ENCODE measurements around the gene PSMD2. TPM values are rescaled to one million over a fixed set of nuclear protein-coding genes. Genes with fewer than 3 reads are reported as not detected.

Gene PSMD2
- total RNA-seq, 1 experiment from 2014 or later = 536 TPM

- H3K27me3 ChIP-seq (ENCODE audit: control insufficient read depth, insufficient read depth, low read length) = no peaks in the 10 kb centered on the region
- no peaks in the 10 kb centered on the region; the same call in 1 of the 2 replicates for H3K36me3 ChIP-seq (ENCODE audit: control insufficient read depth, insufficient read depth, low read length)
- H3K27ac ChIP-seq (ENCODE audit: low read length) = no peak overlapping the region
- no peaks in the 10 kb centered on the region for H3K9me3 ChIP-seq (ENCODE audit: control insufficient read depth, insufficient read depth, low read depth, low read length)
- TF ChIP-seq REST (IDR thresholded peaks at IDR 0.05; ENCODE audit: insufficient read depth in 1 of 2, low read depth in 2 of 2, low read length in 1 of 2) (no peak), TCF7L2 (IDR thresholded peaks at IDR 0.05; ENCODE audit: low read depth, low read length) (no peak), SIN3A (IDR thresholded peaks at IDR 0.05; ENCODE audit: borderline replicate concordance, insufficient read depth, low read depth, low read length) (no peak), CTCF (IDR thresholded peaks at IDR 0.05) (no peak), POLR2AphosphoS5 (IDR thresholded peaks at IDR 0.05; ENCODE audit: low read depth, low read length) (no peak)
- ChIA-PET POLR2A (no interaction called here), CTCF (no interaction called here)
- BruUV-seq (replicated peaks) = no TSS peak
- peaks cover 6% of the 10 kb centered on the region for H3K4me1 ChIP-seq (ENCODE audit: control insufficient read depth, insufficient read depth, low read length)
- intact Hi-C loops (cut with micrococcal nuclease; ENCODE audit: unreplicated experiment) (no loop called here), in situ Hi-C loops (cut with HindIII; ENCODE audit: low pct_unique_long_range_greater_than_20kb, low sequenced_read_pairs) (no loop called here)
- ATAC-seq (no peak), DNase-seq (ENCODE audit: low read depth, low spot score) (no peak)
- no peak overlapping the region for H3K4me3 ChIP-seq (ENCODE audit: low read depth in 2 of 2, low read length in 2 of 2)
These were observed 59.2 kb downstream of the PSMD2 start for GRCh38 chr3:184358124-184358767.

Other genes with a start within 250 kb of the PSMD2 start
- not detected for gene HTR3C, start 246.2 kb upstream of the PSMD2 start, total RNA-seq (2021; ENCODE audit: unreplicated experiment)
- gene HTR3E, start 202.2 kb upstream of the PSMD2 start, total RNA-seq (2021; ENCODE audit: unreplicated experiment) = not detected
- 60.2 TPM for gene EIF2B5, start 163.9 kb upstream of the PSMD2 start, total RNA-seq (2021; ENCODE audit: unreplicated experiment)
- 97.2 TPM for gene DVL3, start 143.9 kb upstream of the PSMD2 start, total RNA-seq (2021; ENCODE audit: unreplicated experiment)
- gene AP2M1, start 124.4 kb upstream of the PSMD2 start, total RNA-seq (2021; ENCODE audit: unreplicated experiment) = 335 TPM
- 101 TPM for gene ABCF3, start 113.0 kb upstream of the PSMD2 start, total RNA-seq (2021; ENCODE audit: unreplicated experiment)
- gene VWA5B2, start 69.7 kb upstream of the PSMD2 start, total RNA-seq (2021; ENCODE audit: unreplicated experiment) = 0.28 TPM
- 72.7 TPM for gene ALG3, start 50.3 kb upstream of the PSMD2 start, total RNA-seq (2021; ENCODE audit: unreplicated experiment)
- gene EEF1AKMT4, start 49.6 kb upstream of the PSMD2 start, total RNA-seq (2021; ENCODE audit: unreplicated experiment) = 10.7 TPM
- gene CAMK2N2, start 37.7 kb upstream of the PSMD2 start, total RNA-seq (2021; ENCODE audit: unreplicated experiment) = 5.7 TPM
- not detected for gene ECE2, start 23.2 kb upstream of the PSMD2 start, total RNA-seq (2021; ENCODE audit: unreplicated experiment)
- gene EIF4G1, start 15.4 kb downstream of the PSMD2 start, total RNA-seq (2021; ENCODE audit: unreplicated experiment) = 798 TPM
- gene FAM131A, start 38.4 kb downstream of the PSMD2 start, total RNA-seq (2021; ENCODE audit: unreplicated experiment) = 30.1 TPM
- 22.5 TPM for gene CLCN2, start 62.4 kb downstream of the PSMD2 start, total RNA-seq (2021; ENCODE audit: unreplicated experiment)
- gene POLR2H, start 62.5 kb downstream of the PSMD2 start, total RNA-seq (2021; ENCODE audit: unreplicated experiment) = 156 TPM
- not detected for gene THPO, start 79.0 kb downstream of the PSMD2 start, total RNA-seq (2021; ENCODE audit: unreplicated experiment)
- gene CHRD, start 80.8 kb downstream of the PSMD2 start, total RNA-seq (2021; ENCODE audit: unreplicated experiment) = 1.4 TPM

All from Panc1 (cell line).